ENCODE measurements around the gene KCNK2. TPM values are rescaled to one million over a fixed set of nuclear protein-coding genes. Genes with fewer than 3 reads are reported as not detected.

The KCNK2 gene
- total RNA-seq (2014; rRNA removed; shearing (Covaris generic)), result not detected in 2 replicates

GRCh38 chr1:215082532-215083382 is at the start of gene KCNK2:
TSS of gene KCNK2 (plus strand) at chr1:215082737. CDS start at chr1:215083386, 649 bp downstream.
- no peak for DNase-seq (ENCODE audit: low spot score)

- DNase-seq (ENCODE audit: low spot score), result no peak
Observed at GRCh38 chr1:215032911-215033526, 49.5 kb upstream of the KCNK2 start.

GRCh38 chr1:215040190-215040589 is 42.3 kb upstream of the KCNK2 start:
- no peak for DNase-seq (ENCODE audit: low spot score)

GRCh38 chr1:215043401-215043800 is 39.1 kb upstream of the KCNK2 start:
- no peak for DNase-seq (ENCODE audit: low spot score)

GRCh38 chr1:215044151-215044550 is 38.4 kb upstream of the KCNK2 start:
- DNase-seq (ENCODE audit: low spot score), result no peak

GRCh38 chr1:215045698-215046308 is 36.7 kb upstream of the KCNK2 start:
- DNase-seq (ENCODE audit: low spot score), result no peak

GRCh38 chr1:215052256-215053015 is 30.1 kb upstream of the KCNK2 start:
- no peak for DNase-seq (ENCODE audit: low spot score)

GRCh38 chr1:215054266-215054665 is 28.3 kb upstream of the KCNK2 start:
- no peak for DNase-seq (ENCODE audit: low spot score)

GRCh38 chr1:215055281-215055935 is 27.1 kb upstream of the KCNK2 start:
- DNase-seq (ENCODE audit: low spot score), result peak; percentile 6

GRCh38 chr1:215056584-215056983 is 26.0 kb upstream of the KCNK2 start:
- no peak for DNase-seq (ENCODE audit: low spot score)

- DNase-seq (ENCODE audit: low spot score), result no peak
Observed at GRCh38 chr1:215059947-215060346, 22.6 kb upstream of the KCNK2 start.

- DNase-seq (ENCODE audit: low spot score), result no peak
Observed at GRCh38 chr1:215064327-215064726, 18.2 kb upstream of the KCNK2 start.

- DNase-seq (ENCODE audit: low spot score), result no peak
Observed at GRCh38 chr1:215071078-215071477, 11.5 kb upstream of the KCNK2 start.

GRCh38 chr1:215076322-215076721 is 6.2 kb upstream of the KCNK2 start:
- peak; percentile 45 for DNase-seq (ENCODE audit: low spot score)

GRCh38 chr1:215079456-215079855 is 3.1 kb upstream of the KCNK2 start:
- no peak for DNase-seq (ENCODE audit: low spot score)

- no peak for DNase-seq (ENCODE audit: low spot score)
Observed at GRCh38 chr1:215081661-215082531, 641 bp upstream of the KCNK2 start.

- no peak for DNase-seq (ENCODE audit: low spot score)
Observed at GRCh38 chr1:215083383-215083961, 935 bp downstream of the KCNK2 start.

- DNase-seq (ENCODE audit: low spot score), result no peak
Observed at GRCh38 chr1:215084621-215085020, 2.1 kb downstream of the KCNK2 start.

- no peak for DNase-seq (ENCODE audit: low spot score)
Observed at GRCh38 chr1:215087603-215088002, 5.1 kb downstream of the KCNK2 start.

GRCh38 chr1:215094381-215094780 is 11.8 kb downstream of the KCNK2 start:
- DNase-seq (ENCODE audit: low spot score), result no peak

All from HT-29 (cell line).